ENCODE results near the gene CALHM1. TPM values are rescaled to one million over a fixed set of nuclear protein-coding genes. Genes with fewer than 3 reads are reported as not detected.

Gene CALHM1
- total and polyA plus RNA-seq, 4 donors, result not detected

DNA sequence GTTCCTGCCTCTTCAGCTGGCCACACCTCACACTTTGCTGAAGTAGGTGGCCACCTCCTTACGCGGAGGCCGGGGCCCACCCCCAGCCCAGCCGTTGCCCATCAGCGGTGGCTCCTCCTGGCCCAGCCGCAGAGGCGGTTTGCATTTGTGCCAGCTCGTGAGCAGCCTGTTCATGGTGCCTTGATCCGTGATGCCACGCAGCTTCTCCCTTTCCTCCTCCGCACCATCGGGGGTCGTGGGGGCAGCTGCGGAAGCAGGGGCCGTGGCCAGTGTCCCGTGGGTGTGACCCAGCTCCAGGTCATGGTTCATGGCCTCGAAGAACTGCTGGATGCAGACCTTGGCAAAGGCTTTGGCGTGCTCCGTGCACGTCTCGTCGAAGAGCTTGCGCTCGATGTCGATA is 3.5 kb downstream of the CALHM1 start:
- WGBS, result 88% methylated on average over 25 of the region's 25 CpGs
- DNase-seq (ENCODE audit: low spot score), result no peak
- Histone ChIP-seq H3K4me3 (ENCODE audit: low read depth in 1 of 3, low read length in 3 of 3) (no peak overlapping the region), H3K4me1 (ENCODE audit: control insufficient read depth in 4 of 4, insufficient read depth in 4 of 4, low read length in 3 of 4) (peaks cover 0 to 5% (median 1%) of the 10 kb centered on the region in 4 donors), H3K27me3 (ENCODE audit: control insufficient read depth in 4 of 4, insufficient read depth in 4 of 4, low read length in 3 of 4) (no peaks in the 10 kb centered on the region), H3K36me3 (ENCODE audit: control insufficient read depth in 4 of 4, insufficient read depth in 3 of 4, low read depth in 1 of 4, low read length in 3 of 4) (no peaks in the 10 kb centered on the region), H3K9ac (ENCODE audit: low read depth in 1 of 2, low read length in 2 of 2) (no peak overlapping the region), H3K9me3 (ENCODE audit: control insufficient read depth in 4 of 4, low read length in 3 of 4) (no peaks in the 10 kb centered on the region), H3K27ac (ENCODE audit: low read depth in 1 of 2, low read length in 2 of 2) (no peak overlapping the region)
- TF ChIP-seq NR2F2 (IDR thresholded peaks at IDR 0.05) (no peak), EGR1 (IDR thresholded peaks at IDR 0.05; ENCODE audit: low read depth in 2 of 2) (no peak), SP1 (IDR thresholded peaks at IDR 0.05) (no peak), FOXA2 (IDR thresholded peaks at IDR 0.05) (no peak), HNF4A (conservative IDR thresholded peaks at IDR 0.05) (no peak), TAF1 (conservative IDR thresholded peaks at IDR 0.05) (no peak), YY1 (IDR thresholded peaks at IDR 0.05) (no peak), HNF4G (IDR thresholded peaks at IDR 0.05) (no peak), RAD21 (IDR thresholded peaks at IDR 0.05) (no peak), RXRA (IDR thresholded peaks at IDR 0.05) (no peak), JUND (IDR thresholded peaks at IDR 0.05) (no peak), GABPA (IDR thresholded peaks at IDR 0.05 in 1 of 2, conservative IDR thresholded peaks at IDR 0.05 in 1 of 2) (no peak), FOXA1 (IDR thresholded peaks at IDR 0.05) (no peak)
- TF ChIP-seq, protein P1, sequence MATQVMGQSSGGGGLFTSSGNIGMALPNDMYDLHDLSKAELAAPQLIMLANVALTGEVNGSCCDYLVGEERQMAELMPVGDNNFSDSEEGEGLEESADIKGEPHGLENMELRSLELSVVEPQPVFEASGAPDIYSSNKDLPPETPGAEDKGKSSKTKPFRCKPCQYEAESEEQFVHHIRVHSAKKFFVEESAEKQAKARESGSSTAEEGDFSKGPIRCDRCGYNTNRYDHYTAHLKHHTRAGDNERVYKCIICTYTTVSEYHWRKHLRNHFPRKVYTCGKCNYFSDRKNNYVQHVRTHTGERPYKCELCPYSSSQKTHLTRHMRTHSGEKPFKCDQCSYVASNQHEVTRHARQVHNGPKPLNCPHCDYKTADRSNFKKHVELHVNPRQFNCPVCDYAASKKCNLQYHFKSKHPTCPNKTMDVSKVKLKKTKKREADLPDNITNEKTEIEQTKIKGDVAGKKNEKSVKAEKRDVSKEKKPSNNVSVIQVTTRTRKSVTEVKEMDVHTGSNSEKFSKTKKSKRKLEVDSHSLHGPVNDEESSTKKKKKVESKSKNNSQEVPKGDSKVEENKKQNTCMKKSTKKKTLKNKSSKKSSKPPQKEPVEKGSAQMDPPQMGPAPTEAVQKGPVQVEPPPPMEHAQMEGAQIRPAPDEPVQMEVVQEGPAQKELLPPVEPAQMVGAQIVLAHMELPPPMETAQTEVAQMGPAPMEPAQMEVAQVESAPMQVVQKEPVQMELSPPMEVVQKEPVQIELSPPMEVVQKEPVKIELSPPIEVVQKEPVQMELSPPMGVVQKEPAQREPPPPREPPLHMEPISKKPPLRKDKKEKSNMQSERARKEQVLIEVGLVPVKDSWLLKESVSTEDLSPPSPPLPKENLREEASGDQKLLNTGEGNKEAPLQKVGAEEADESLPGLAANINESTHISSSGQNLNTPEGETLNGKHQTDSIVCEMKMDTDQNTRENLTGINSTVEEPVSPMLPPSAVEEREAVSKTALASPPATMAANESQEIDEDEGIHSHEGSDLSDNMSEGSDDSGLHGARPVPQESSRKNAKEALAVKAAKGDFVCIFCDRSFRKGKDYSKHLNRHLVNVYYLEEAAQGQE (IDR thresholded peaks at IDR 0.05), result no peak
- TF ChIP-seq, protein P2, sequence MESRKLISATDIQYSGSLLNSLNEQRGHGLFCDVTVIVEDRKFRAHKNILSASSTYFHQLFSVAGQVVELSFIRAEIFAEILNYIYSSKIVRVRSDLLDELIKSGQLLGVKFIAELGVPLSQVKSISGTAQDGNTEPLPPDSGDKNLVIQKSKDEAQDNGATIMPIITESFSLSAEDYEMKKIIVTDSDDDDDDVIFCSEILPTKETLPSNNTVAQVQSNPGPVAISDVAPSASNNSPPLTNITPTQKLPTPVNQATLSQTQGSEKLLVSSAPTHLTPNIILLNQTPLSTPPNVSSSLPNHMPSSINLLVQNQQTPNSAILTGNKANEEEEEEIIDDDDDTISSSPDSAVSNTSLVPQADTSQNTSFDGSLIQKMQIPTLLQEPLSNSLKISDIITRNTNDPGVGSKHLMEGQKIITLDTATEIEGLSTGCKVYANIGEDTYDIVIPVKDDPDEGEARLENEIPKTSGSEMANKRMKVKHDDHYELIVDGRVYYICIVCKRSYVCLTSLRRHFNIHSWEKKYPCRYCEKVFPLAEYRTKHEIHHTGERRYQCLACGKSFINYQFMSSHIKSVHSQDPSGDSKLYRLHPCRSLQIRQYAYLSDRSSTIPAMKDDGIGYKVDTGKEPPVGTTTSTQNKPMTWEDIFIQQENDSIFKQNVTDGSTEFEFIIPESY (IDR thresholded peaks at IDR 0.05), result no peak
- TF ChIP-seq, protein P3, sequence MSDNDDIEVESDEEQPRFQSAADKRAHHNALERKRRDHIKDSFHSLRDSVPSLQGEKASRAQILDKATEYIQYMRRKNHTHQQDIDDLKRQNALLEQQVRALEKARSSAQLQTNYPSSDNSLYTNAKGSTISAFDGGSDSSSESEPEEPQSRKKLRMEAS (IDR thresholded peaks at IDR 0.05), result no peak
- TF ChIP-seq, protein P4, sequence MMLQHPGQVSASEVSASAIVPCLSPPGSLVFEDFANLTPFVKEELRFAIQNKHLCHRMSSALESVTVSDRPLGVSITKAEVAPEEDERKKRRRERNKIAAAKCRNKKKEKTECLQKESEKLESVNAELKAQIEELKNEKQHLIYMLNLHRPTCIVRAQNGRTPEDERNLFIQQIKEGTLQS (IDR thresholded peaks at IDR 0.05), result no peak
- TF ChIP-seq, protein P5, sequence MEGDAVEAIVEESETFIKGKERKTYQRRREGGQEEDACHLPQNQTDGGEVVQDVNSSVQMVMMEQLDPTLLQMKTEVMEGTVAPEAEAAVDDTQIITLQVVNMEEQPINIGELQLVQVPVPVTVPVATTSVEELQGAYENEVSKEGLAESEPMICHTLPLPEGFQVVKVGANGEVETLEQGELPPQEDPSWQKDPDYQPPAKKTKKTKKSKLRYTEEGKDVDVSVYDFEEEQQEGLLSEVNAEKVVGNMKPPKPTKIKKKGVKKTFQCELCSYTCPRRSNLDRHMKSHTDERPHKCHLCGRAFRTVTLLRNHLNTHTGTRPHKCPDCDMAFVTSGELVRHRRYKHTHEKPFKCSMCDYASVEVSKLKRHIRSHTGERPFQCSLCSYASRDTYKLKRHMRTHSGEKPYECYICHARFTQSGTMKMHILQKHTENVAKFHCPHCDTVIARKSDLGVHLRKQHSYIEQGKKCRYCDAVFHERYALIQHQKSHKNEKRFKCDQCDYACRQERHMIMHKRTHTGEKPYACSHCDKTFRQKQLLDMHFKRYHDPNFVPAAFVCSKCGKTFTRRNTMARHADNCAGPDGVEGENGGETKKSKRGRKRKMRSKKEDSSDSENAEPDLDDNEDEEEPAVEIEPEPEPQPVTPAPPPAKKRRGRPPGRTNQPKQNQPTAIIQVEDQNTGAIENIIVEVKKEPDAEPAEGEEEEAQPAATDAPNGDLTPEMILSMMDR (IDR thresholded peaks at IDR 0.05; ENCODE audit: low read depth, low read length, missing input control), result no peak
